Brain microvascular endothelial cell (primary cell): ENCODE results near the gene NDUFB10.

Experiments
- DNase-seq: peaks from one replicate; pipeline ENCODE4 v3.0.0-alpha.2; 2020
- H3K27ac ChIP-seq: fragments of 250-450 bp; sonication (Bioruptor Pico); 2 replicates; pipeline ENCODE4 v1.5.1; 2020; ENCODE audit warnings: mild to moderate bottlenecking, moderate library complexity
- H3K27me3 ChIP-seq: fragments of 250-450 bp; sonication (Bioruptor Pico); replicated peaks from 2 replicates; pipeline ENCODE4 v1.5.1; 2020; ENCODE audit warnings: mild to moderate bottlenecking
- H3K36me3 ChIP-seq: fragments of 250-450 bp; sonication (Bioruptor Pico); replicated peaks from 2 replicates; pipeline ENCODE4 v1.5.1; 2020; ENCODE audit warnings: mild to moderate bottlenecking
- H3K4me3 ChIP-seq: 2 replicates; pipeline ENCODE4 v1.5.1; 2011; ENCODE audit warnings: low read depth, mild to moderate bottlenecking, control low read depth, low read length, moderate library complexity
- in situ Hi-C: cut with HindIII; loops from 2 replicates; pipeline ENCODE4 v1.10.0; 2017; ENCODE audit warnings: low sequenced_read_pairs, low pct_ligation_motif_present
- TF ChIP-seq, protein P1 (sequence below): IDR thresholded peaks from 2 replicates; pipeline ENCODE4 v1.5.1; 2011; ENCODE audit warnings: low read depth, mild to moderate bottlenecking, moderate library complexity, low read length, control low read depth, inconsistent platforms; ENCODE audit errors: missing control alignments

Gene NDUFB10

DNA sequence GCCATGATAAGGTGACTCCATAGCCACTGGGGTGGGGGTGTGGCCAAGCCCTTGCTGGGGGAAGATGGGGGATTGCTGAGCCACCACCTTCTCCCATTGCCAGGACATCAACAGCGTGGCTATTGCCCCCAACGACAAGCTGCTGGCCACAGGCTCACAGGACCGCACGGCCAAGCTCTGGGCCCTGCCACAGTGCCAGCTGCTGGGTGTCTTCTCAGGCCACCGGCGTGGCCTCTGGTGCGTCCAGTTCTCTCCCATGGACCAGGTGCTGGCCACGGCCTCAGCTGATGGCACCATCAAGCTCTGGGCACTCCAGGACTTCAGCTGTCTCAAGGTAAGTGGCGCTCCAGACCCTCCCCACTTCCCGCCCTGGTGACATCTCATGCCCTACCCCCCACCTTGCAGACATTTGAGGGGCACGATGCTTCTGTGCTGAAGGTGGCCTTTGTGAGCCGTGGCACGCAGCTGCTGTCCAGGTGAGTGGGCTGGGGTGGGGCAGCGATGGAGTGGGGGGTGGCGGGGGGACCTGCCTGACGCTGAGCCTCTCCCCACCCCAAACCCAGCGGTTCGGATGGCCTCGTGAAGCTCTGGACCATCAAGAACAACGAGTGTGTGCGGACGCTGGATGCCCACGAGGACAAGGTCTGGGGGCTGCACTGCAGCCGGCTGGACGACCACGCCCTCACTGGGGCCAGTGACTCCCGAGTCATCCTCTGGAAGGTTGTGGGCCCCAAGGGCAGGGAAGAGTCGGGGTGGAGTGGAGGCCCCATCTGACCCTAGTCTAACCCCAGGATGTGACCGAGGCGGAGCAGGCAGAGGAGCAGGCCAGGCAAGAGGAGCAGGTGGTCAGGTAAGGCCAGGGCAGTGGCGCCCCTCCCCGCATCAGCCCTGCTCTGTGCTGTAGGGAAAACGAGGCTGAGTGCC, 17.9 kb downstream of the NDUFB10 start:
- in situ Hi-C loops = no loop called here

DNA sequence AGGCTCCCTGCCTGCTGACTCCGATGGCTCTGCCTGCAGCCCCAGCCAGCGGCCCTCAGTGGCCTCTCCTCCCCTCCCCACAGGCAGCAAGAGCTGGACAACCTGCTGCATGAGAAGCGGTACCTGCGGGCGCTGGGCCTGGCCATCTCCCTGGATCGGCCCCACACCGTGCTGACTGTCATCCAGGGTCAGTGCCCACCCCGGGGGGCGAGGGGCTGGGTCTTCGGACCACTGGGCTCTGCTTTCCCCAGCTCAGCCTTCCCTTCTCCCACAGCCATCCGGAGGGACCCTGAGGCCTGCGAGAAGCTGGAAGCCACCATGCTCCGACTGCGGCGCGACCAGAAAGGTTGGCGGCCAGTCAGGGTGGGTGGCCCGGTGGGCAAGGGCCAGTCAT, 18.5 kb downstream of the NDUFB10 start:
- peaks cover 34% of the 10 kb centered on the region for H3K27me3 ChIP-seq
- in situ Hi-C loops = no loop called here
- H3K36me3 ChIP-seq = peaks cover 47% of the 10 kb centered on the region
- DNase-seq = no peak
- TF ChIP-seq, protein P1, sequence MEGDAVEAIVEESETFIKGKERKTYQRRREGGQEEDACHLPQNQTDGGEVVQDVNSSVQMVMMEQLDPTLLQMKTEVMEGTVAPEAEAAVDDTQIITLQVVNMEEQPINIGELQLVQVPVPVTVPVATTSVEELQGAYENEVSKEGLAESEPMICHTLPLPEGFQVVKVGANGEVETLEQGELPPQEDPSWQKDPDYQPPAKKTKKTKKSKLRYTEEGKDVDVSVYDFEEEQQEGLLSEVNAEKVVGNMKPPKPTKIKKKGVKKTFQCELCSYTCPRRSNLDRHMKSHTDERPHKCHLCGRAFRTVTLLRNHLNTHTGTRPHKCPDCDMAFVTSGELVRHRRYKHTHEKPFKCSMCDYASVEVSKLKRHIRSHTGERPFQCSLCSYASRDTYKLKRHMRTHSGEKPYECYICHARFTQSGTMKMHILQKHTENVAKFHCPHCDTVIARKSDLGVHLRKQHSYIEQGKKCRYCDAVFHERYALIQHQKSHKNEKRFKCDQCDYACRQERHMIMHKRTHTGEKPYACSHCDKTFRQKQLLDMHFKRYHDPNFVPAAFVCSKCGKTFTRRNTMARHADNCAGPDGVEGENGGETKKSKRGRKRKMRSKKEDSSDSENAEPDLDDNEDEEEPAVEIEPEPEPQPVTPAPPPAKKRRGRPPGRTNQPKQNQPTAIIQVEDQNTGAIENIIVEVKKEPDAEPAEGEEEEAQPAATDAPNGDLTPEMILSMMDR = no peak
- H3K4me3 ChIP-seq = no peak overlapping the region
- H3K27ac ChIP-seq = no peak overlapping the region

More for the DNA sequence above, 17.9 kb downstream of the NDUFB10 start:
- no peak overlapping the region for H3K27ac ChIP-seq
- H3K27me3 ChIP-seq = peaks cover 31% of the 10 kb centered on the region
- H3K4me3 ChIP-seq = no peak overlapping the region
- peaks cover 47% of the 10 kb centered on the region for H3K36me3 ChIP-seq
- TF ChIP-seq, protein P1 = no peak
- DNase-seq = no peak

DNA sequence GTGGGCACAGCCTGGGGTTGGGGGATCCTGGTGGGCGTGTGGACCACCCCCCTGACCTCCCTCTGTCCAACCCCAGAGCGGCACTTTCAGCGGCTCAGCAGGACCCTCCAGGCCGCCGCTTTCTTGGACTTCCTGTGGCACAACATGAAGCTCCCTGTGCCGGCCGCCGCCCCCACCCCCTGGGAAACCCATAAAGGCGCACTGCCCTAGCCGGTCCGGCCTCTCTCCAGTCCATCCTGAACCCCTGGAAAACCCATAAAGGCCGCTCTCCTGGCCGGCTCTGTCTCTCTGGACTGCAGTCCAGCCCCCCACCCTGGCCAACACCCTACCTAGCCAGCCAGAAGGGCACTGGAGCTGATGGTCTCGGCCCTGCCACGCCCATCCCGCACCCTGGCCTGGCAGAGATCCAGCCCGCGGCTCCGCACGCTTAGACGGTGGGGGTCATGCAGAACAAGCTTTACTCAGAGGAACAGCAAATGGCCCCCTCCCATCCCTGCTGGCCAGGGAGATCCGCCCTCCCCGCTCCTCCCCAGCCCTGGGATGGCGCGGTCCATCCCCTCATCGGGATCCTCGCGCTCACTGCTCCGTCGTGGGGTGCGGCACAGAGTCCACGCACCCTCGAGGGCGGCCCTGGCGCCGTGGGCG, 19.3 kb downstream of the NDUFB10 start:
- in situ Hi-C loops = no loop called here
- Histone ChIP-seq H3K4me3 (no peak overlapping the region), H3K27me3 (peaks cover 34% of the 10 kb centered on the region), H3K36me3 (peaks cover 47% of the 10 kb centered on the region), H3K27ac (no peak overlapping the region)
- TF ChIP-seq, protein P1 = no peak
- DNase-seq = no peak

DNA sequence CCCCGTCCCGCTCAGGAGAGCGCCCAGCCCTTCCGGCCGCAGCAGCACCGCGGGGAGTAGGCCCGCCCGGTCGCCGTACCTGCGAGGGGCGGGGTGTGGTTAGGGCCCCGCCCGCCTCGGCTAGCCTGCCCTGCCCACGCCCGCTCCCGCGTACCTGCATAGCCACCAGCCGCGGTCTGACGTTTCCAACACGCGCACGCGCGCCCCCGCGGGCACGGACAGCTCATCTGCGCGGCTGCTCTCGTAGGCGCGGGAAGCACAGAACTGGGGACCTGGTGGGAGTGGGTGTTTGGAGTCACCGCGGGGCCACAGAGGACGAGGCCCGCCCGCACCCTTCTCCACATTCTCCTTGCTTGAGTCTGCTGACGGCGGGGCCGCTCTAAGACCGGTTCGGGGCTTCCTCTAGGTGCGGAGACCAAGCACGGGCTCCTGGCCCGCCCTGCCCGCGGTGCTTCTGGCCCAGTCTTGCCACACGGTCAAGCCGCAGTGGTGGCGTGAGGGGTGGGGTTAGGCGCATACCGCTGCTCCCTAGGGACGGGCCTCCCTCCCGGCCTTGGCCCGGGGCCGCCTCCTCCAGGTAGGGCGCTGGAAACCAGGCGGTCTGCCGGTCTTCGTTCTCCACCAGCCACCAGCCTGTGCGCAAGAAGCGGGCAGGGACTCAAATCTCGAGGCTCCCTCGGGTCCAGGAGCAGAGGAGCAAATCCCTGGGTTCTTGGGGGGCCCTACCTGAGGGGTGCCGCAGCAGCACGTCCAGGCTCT, 20.1 kb downstream of the NDUFB10 start:
- no peak for DNase-seq
- peaks cover 34% of the 10 kb centered on the region for H3K27me3 ChIP-seq
- H3K36me3 ChIP-seq = peaks cover 43% of the 10 kb centered on the region
- TF ChIP-seq, protein P1 = no peak
- no peak overlapping the region for H3K27ac ChIP-seq
- in situ Hi-C loops = no loop called here
- H3K4me3 ChIP-seq = no peak overlapping the region

DNA sequence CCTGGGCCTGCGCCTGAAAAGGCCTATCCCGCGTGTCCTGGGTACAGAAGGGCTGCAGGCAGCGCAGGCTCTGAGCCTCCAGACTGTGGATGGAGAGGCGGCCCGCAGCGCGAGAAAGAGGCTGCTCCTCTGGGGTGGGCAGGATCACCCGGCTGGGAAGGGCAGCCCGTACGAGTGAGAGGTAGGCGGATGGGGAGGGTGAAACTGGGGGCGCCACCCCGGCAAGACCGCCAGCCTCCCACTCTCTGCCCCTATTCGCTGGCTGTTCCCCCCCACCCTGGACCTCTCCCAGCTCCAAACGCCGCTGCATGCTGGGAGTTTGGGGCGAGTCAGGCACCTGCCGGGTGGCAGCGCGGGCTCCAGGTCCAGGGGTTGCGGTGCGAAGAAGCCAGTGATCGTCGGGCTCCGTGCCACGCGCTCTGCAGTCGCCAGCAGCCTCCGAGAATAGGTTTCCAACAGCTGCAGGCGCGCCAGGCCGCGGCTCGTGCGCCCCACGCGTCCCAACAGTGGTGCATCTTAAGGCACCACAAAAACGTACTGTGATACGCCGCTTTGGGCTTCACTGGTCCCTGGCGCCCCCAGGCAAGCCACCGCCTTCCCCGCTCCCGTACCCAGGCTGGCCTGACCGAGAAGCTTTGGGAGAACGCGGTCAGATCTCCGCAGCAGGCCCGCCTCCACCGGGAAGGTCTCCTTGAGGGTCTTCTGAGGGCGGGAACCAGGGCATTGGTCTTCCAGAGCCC, 20.9 kb downstream of the NDUFB10 start:
- no peak for DNase-seq
- TF ChIP-seq, protein P1 = no peak
- Histone ChIP-seq H3K36me3 (peaks cover 35% of the 10 kb centered on the region), H3K4me3 (no peak overlapping the region), H3K27me3 (peaks cover 34% of the 10 kb centered on the region), H3K27ac (no peak overlapping the region)
- in situ Hi-C loops = no loop called here
